ENCODE measurements around the gene GPN1. TPM values are rescaled to one million over a fixed set of nuclear protein-coding genes. Genes with fewer than 3 reads are reported as not detected.
"Not testable (repeated sequence)": the region's sequence is repeated elsewhere in the genome, so short reads cannot be mapped to it uniquely, and the experiment has no call there.

The GPN1 gene
- total RNA-seq, 1 donor = 40.2 TPM

DNA sequence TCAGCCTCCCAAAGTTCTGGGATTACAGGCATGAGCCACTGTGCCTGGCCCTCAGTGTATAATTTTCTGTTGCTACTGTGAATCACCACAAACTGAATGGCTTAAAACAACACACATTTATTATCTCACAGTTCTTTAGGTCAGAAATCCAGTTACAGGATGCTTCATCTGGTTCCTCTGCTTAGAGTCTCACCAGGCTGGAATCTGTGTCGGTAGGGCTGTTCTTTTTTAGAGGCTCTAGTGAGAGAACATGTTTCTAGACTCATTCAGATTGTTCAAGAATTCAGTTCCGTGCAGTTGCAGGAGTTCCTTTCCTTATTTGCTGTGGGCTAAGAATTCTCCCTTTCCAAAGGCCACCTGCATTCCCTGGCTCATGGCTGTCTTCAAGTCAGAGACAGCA, 22.2 kb upstream of the GPN1 start:
- H3K4me3 ChIP-seq (ENCODE audit: low read depth, low read length) = no peak overlapping the region
- no peak for DNase-seq (ENCODE audit: low read depth)
- TF ChIP-seq, protein P1, sequence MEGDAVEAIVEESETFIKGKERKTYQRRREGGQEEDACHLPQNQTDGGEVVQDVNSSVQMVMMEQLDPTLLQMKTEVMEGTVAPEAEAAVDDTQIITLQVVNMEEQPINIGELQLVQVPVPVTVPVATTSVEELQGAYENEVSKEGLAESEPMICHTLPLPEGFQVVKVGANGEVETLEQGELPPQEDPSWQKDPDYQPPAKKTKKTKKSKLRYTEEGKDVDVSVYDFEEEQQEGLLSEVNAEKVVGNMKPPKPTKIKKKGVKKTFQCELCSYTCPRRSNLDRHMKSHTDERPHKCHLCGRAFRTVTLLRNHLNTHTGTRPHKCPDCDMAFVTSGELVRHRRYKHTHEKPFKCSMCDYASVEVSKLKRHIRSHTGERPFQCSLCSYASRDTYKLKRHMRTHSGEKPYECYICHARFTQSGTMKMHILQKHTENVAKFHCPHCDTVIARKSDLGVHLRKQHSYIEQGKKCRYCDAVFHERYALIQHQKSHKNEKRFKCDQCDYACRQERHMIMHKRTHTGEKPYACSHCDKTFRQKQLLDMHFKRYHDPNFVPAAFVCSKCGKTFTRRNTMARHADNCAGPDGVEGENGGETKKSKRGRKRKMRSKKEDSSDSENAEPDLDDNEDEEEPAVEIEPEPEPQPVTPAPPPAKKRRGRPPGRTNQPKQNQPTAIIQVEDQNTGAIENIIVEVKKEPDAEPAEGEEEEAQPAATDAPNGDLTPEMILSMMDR (IDR thresholded peaks at IDR 0.05; ENCODE audit: insufficient read depth, low read length) = no peak

DNA sequence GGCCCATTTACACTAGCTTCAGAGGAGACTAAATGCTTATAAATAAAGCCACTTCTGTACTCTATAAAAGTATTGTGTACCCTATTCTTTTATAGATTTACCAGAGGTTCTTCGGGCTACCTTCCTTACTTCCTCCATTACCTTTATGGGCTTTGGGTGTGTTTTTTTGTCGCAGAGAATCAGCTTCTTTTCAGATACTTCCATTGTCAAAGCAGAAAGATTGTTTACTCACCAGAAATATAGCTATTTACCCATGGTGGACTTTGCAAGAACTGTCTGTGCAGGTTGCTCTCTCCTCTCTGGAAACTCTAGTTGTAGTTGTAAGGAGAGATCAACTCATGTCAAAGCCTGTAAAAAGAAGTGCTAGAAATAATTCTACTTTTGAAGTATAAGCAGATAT, 14.9 kb upstream of the GPN1 start:
- no peak for DNase-seq (ENCODE audit: low read depth)
- no peak overlapping the region for H3K4me3 ChIP-seq (ENCODE audit: low read depth, low read length)
- TF ChIP-seq, protein P1 (IDR thresholded peaks at IDR 0.05; ENCODE audit: insufficient read depth, low read length) = no peak

DNA sequence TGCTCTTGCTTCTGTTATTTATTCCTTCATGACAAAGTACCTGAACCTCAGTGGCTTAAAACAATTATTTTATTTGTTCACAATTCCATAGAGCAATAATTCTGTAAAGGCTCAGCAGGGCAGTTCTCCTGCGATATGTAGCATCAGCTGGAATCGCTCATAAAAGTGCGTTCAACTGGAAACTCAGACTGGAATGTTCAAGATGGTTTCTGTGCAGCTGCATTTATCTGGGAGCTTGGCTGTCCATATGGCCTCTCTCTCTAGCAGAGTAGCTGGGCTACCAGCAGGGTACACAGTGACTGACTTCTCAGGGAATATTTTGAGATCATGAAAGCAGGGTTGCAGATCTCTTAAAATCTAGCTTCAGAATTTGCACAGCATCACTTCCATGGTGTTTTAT, 13.5 kb upstream of the GPN1 start:
- H3K4me3 ChIP-seq (ENCODE audit: low read depth, low read length) = no peak overlapping the region
- DNase-seq (ENCODE audit: low read depth) = no peak
- TF ChIP-seq, protein P1 (IDR thresholded peaks at IDR 0.05; ENCODE audit: insufficient read depth, low read length) = no peak

DNA sequence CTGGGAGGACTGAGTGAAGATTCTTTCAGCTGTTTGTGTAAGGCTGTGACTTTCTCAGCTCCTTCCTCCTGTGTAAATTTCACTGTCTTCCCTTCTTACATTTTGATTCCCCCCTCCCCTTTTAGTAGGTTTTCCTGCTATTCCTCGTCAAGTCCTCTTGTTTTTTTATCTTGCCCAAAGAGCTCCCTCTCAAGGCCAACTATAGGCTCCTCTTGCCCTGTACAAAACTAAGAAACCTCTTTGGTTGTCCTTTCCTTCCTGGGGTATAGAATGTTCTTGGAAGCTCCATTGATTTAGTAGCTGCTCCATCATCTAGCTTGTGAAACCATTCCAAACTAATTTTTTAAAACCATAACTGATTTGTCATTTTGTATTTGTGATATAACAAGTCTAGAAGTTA, 7.3 kb upstream of the GPN1 start:
- no peak overlapping the region for H3K4me3 ChIP-seq (ENCODE audit: low read depth, low read length)
- no peak for DNase-seq (ENCODE audit: low read depth)
- TF ChIP-seq, protein P1 (IDR thresholded peaks at IDR 0.05; ENCODE audit: insufficient read depth, low read length) = no peak

DNA sequence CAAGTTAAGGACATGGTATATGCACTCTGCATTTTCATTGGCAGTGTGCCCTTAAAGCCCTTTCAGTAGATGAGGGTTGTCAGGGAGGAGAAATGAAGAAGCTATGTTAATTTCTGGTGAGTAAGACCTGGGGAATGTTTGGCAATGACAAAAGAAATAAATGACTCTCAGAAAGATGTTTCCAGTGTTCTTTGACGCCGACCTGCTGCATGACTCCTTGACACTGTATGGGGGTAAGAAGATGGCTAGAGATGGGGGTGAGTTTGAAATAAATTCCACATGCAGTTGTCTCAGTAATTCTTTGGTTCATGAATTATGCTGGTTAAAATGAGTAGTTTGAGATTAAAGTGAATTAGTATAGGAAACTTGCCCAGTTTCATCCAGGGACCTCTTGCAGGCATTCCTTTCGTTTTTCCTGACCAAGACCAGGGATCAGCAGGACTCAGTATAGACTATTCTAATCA, 5.9 kb upstream of the GPN1 start:
- no peak overlapping the region for H3K4me3 ChIP-seq (ENCODE audit: low read depth, low read length)
- DNase-seq (ENCODE audit: low read depth) = peak; percentile 76
- TF ChIP-seq, protein P1 (IDR thresholded peaks at IDR 0.05; ENCODE audit: insufficient read depth, low read length) = no peak

DNA sequence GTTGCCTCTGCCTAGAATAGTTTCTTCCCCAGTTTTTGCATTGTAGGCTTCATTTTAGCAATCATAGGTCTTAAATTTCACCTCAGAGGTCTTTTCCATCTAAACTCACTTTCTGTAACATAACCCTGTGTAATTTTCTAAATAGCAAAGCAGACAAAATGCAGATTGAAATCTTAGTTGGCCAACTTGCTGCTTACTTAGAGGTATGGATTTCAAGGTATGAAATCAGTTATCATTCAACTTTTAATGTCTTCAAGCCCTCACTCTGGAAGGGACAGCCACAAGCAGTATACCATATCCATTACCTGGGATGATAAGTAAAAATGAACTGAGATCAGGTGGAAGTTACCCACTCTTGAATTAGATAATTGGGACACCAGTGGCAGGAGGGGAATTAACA, 3.9 kb upstream of the GPN1 start:
- DNase-seq (ENCODE audit: low read depth) = no peak
- no peak overlapping the region for H3K4me3 ChIP-seq (ENCODE audit: low read depth, low read length)
- TF ChIP-seq, protein P1 (IDR thresholded peaks at IDR 0.05; ENCODE audit: insufficient read depth, low read length) = no peak

DNA sequence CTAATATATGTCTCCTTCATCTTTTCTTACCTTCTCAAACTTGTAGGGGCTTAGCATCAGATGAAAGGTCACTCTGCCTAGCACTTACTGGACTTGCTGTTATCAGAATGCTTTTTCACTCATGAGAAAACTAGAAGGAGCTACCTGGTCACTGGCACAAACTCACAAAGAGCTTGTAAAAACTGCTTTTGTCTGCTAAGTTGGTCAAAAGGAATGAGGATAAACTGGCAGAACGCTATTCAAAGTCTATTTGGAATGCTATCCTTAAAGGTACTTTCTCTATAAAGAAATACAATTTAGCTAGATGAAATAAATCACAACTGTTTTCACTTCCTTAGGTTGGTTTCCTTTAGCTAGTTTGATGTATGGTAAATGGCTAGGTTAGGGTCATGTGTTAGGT, 2.5 kb upstream of the GPN1 start:
- not testable (repeated sequence) for DNase-seq (ENCODE audit: low read depth); H3K4me3 ChIP-seq (ENCODE audit: low read depth, low read length)

DNA sequence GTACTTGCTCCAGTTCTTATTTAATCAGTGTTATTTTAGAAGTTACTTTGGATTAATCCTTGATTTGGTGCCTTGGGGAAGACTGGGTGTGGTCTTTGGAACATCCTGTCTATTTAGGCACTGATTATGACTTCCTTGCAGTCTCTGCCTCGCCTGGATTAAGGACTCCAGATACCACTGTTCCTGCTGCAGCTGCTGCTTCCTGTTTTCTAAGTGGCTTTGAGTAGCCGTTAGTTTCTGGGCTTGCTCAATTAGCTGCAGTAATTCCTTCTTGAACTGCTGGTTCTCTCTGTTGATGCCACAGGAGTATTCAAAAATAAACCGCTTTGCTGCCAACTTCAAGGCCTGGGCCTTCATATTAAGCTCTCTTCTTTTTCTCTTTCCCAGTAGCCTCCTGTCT, 1.9 kb upstream of the GPN1 start:
- not testable (repeated sequence) for DNase-seq (ENCODE audit: low read depth); H3K4me3 ChIP-seq (ENCODE audit: low read depth, low read length)

Data from fibroblast of the aortic adventitia (primary cell).